HepG2 (cell line): Measurements from ENCODE around the gene TMEM8B.

Experiments
- FOXA1 ChIP-seq, 2 experiments: fragments of 450-650 bp in 1 of 2; sonication (generic) in 1 of 2; formaldehyde crosslinking in 1 of 2; IDR thresholded peaks; 2 replicates each; pipeline versions ENCODE4 v1.4.0 to v1.6.1; 2016 to 2020; ENCODE audit warnings: missing genetic modification reagents in 1 of 2
- RBAK ChIP-seq: sonication (generic); formaldehyde crosslinking; IDR thresholded peaks from 2 replicates; pipeline ENCODE4 v1.5.1; 2020; ENCODE audit warnings: mild to moderate bottlenecking, missing genetic modification reagents

DNA sequence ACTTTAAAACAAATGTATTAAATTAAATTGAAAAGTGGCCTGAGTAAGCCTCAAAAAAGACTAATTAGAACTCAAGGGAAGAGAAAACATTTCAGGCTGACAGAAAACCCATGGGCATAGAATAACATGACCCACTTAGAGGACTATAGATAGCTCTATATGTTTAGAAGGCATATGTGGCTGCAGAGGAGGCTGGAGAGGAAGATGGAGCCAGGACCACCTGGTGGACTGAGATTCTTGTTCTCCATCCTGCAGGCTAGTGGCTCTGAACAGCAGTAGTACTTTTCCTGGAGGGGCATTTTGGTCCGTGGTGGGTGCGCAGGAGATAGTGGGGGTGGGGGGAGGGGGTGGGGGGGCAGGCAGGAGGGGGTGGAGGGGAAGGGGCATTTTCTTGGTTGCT lies 48.0 kb upstream of the TMEM8B start:
- no peak for TF ChIP-seq FOXA1 (IDR thresholded peaks at IDR 0.05)
- TF ChIP-seq FOXA1 (CRISPR knock-in tag; IDR thresholded peaks at IDR 0.05) = no peak
- no peak for TF ChIP-seq RBAK (CRISPR knock-in tag)
